A549 (cell line): ENCODE measurements around the gene ZFP62. TPM values are rescaled to one million over a fixed set of nuclear protein-coding genes. Genes with fewer than 3 reads are reported as not detected.

Experiments
- ATAC-seq, 2 experiments: fragments of 200-7000 bp in 1 of 2; fragments of >200 bp in 1 of 2; cut with Nextera tagmentation in 1 of 2; cut with Tn5 transposase in 1 of 2; 3 replicates each; pipeline versions ENCODE4 v1.8.0 to v1.9.1; 2018 to 2020; ENCODE audit warnings: mild to moderate bottlenecking in 1 of 2, moderate library complexity in 1 of 2
- CTCF ChIA-PET: fragments of 300-600 bp; sonication (Branson Sonifier 250); formaldehyde crosslinking; extraction: SDS; loops from one replicate; lab custom pipeline; 2021; ENCODE audit warnings: antibody characterized with exemption, inconsistent platforms; lab: Yijun Ruan, JAX
- POLR2A ChIA-PET: fragments of 350-600 bp; formaldehyde crosslinking; extraction: SDS; loops from one replicate; lab custom pipeline; 2021; ENCODE audit warnings: antibody characterized with exemption, inconsistent platforms; lab: Yijun Ruan, JAX
- DNase-seq, 2 experiments: peaks; one replicate each; pipeline versions ENCODE4 v3.0.0 to v3.0.0-alpha.2; 2011 to 2016; ENCODE audit warnings: low read depth in 1 of 2, low spot score in 1 of 2
- FAIRE-seq: peaks from 2 replicates; lab custom pipeline; 2011; peaks lifted over from hg19 to GRCh38; lab: Jason Lieb, UNC
- H3K27ac ChIP-seq, 2 experiments: fragments of >200 bp; sonication (Bioruptor Twin); formaldehyde crosslinking; 3 replicates each; pipeline ENCODE4 v1.5.1; 2016 to 2017
- H3K4me1 ChIP-seq: fragments of >200 bp; sonication (Bioruptor Twin); formaldehyde crosslinking; 3 replicates; pipeline ENCODE4 v1.6.1; 2016
- H3K4me2 ChIP-seq: fragments of >200 bp; sonication (Bioruptor Twin); formaldehyde crosslinking; 3 replicates; pipeline ENCODE4 v1.6.1; 2016
- H3K4me3 ChIP-seq: fragments of >200 bp; sonication (Bioruptor Twin); formaldehyde crosslinking; 3 replicates; pipeline ENCODE4 v1.5.1; 2016
- H3K9me3 ChIP-seq: fragments of >200 bp; sonication (Bioruptor Twin); formaldehyde crosslinking; 3 replicates; pipeline ENCODE4 v1.6.1; 2016
- CBX2 ChIP-seq: fragments of 200-600 bp; sonication (generic); IDR thresholded peaks from 2 replicates; pipeline ENCODE4 v1.6.1; 2016; ENCODE audit warnings: low read depth, mild to moderate bottlenecking, borderline replicate concordance
- CBX8 ChIP-seq: fragments of 200-600 bp; sonication (generic); IDR thresholded peaks from 2 replicates; pipeline ENCODE4 v1.6.1; 2016
- CHD2 ChIP-seq: fragments of 150-350 bp; IDR thresholded peaks from 2 replicates; pipeline ENCODE4 v1.6.1; 2014; ENCODE audit warnings: low read length; ENCODE audit not compliant: partially characterized antibody
- CTCF ChIP-seq: fragments of >200 bp; sonication (Bioruptor Twin); formaldehyde crosslinking; IDR thresholded peaks from 3 replicates; pipeline ENCODE4 v1.5.1; 2016
- GATA3 ChIP-seq: IDR thresholded peaks from 2 replicates; pipeline ENCODE4 v1.6.1; 2012; ENCODE audit warnings: borderline replicate concordance
- HOXA7 ChIP-seq: fragments of 250-450 bp; sonication (Bioruptor Pico); IDR thresholded peaks from 2 replicates; pipeline ENCODE4 v1.5.0; 2020; ENCODE audit warnings: mild to moderate bottlenecking, moderate library complexity
- KDM1A ChIP-seq: fragments of 200-600 bp; sonication (generic); IDR thresholded peaks from 2 replicates; pipeline ENCODE4 v1.6.1; 2016; ENCODE audit warnings: low read depth, mild to moderate bottlenecking
- MYC ChIP-seq: IDR thresholded peaks from 2 replicates; pipeline ENCODE4 v1.6.1; 2012; ENCODE audit warnings: mild to moderate bottlenecking, inconsistent platforms, low read length, improper control_type of control experiment, borderline replicate concordance
- NPAS2 ChIP-seq: fragments of 250-450 bp; sonication (Bioruptor Pico); IDR thresholded peaks from 2 replicates; pipeline ENCODE4 v1.8.0; 2022; ENCODE audit warnings: mild to moderate bottlenecking, moderate library complexity, borderline replicate concordance
- POLR2A ChIP-seq: IDR thresholded peaks from 2 replicates; pipeline ENCODE4 v1.6.1; 2012; ENCODE audit warnings: mild to moderate bottlenecking, low read length
- RARB ChIP-seq: fragments of 250-450 bp; sonication (Bioruptor Pico); IDR thresholded peaks from 2 replicates; pipeline ENCODE4 v1.8.0; 2021; ENCODE audit warnings: mild to moderate bottlenecking, moderate library complexity
- RCOR1 ChIP-seq: fragments of 150-350 bp; IDR thresholded peaks from 2 replicates; pipeline ENCODE4 v1.6.1; 2014; ENCODE audit warnings: antibody characterized with exemption, low read length, low read depth
- RFX5 ChIP-seq: fragments of 450-650 bp; IDR thresholded peaks from 2 replicates; pipeline ENCODE4 v1.7.1; 2014; ENCODE audit warnings: antibody characterized with exemption, mild to moderate bottlenecking, moderate library complexity
- TFCP2L1 ChIP-seq: fragments of 250-450 bp; sonication (Bioruptor Pico); IDR thresholded peaks from 2 replicates; pipeline ENCODE4 v1.5.0; 2021; ENCODE audit warnings: mild to moderate bottlenecking
- TP53 ChIP-seq: fragments of 250-450 bp; sonication (Bioruptor Pico); IDR thresholded peaks from 2 replicates; pipeline ENCODE4 v1.5.0; 2021; ENCODE audit warnings: mild to moderate bottlenecking, moderate library complexity
- ZC3H11A ChIP-seq: fragments of 450-650 bp; IDR thresholded peaks from 2 replicates; pipeline ENCODE4 v1.6.1; 2014; ENCODE audit warnings: antibody characterized with exemption, mild to moderate bottlenecking
- ZFP36 ChIP-seq: fragments of 450-650 bp; IDR thresholded peaks from 2 replicates; pipeline ENCODE4 v1.6.1; 2014; ENCODE audit warnings: borderline replicate concordance; ENCODE audit not compliant: partially characterized antibody
- ZNF302 ChIP-seq: fragments of 250-450 bp; sonication (Bioruptor Pico); IDR thresholded peaks from 2 replicates; pipeline ENCODE4 v1.9.0; 2021; ENCODE audit warnings: inconsistent platforms, mild to moderate bottlenecking, moderate library complexity
- ZSCAN20 ChIP-seq: fragments of 250-450 bp; sonication (Bioruptor Pico); IDR thresholded peaks from 2 replicates; pipeline ENCODE4 v1.8.0; 2022; ENCODE audit warnings: mild to moderate bottlenecking, moderate library complexity
- WGBS: methylation state at CpG from one replicate; pipeline ENCODE4 v1.1.6; 2017; ENCODE audit errors: missing lambda C conversion rate; 5-methylcytosine and 5-hydroxymethylcytosine counted together
- polyA plus RNA-seq, 4 experiments: library from polyadenylated mRNA; depleted of rRNA in 3 of 4; stranded (reverse); fragments of >200 nt; fragmentation: RNase III in 1 of 4; extraction: RNeasy Plus Mini Kit Qiagen cat#74134 plus additional on column Dnase treatment in 1 of 4; gene quantifications; 2 replicates in 3 of 4; 3 replicates in 1 of 4; pipeline ENCODE4 v1.2.3, GENCODE V29; 2011 to 2017
- TF ChIP-seq, protein P1 (sequence below): fragments of 250-450 bp; sonication (Bioruptor Pico); IDR thresholded peaks from 2 replicates; pipeline ENCODE4 v1.5.0; 2021; ENCODE audit warnings: mild to moderate bottlenecking, moderate library complexity, borderline replicate concordance

The ZFP62 gene
- polyA plus RNA-seq, 2 of the 4 experiments (the other 2 are of a cell fraction) = 13.9 to 23.4 TPM

GRCh38 chr5:180820788-180821321, 40.2 kb downstream of the ZFP62 start:
- WGBS = 72% methylated on average over 3 of the region's 3 CpGs
- CTCF ChIA-PET = interaction anchor here (0.9 to 1.2 kb wide), 2 partner anchors 37 to 48 kb away, joined by 3 read pairs; no protein-coding TSS in a partner anchor
- H3K27ac ChIP-seq = no peak overlapping the region
- FAIRE-seq = no peak
- DNase-seq = no peak
- peaks cover 4% of the 10 kb centered on the region; the same call in 2 of the 3 replicates for H3K4me1 ChIP-seq
- TF ChIP-seq TP53 (CRISPR knock-in tag) = no peak
- TF ChIP-seq HOXA7 = no peak
- no peak for TF ChIP-seq ZNF302 (CRISPR knock-in tag)
- TF ChIP-seq CBX2 = no peak
- no peak for TF ChIP-seq POLR2A
- TF ChIP-seq ZC3H11A = no peak
- TF ChIP-seq CHD2 = no peak
- no peak for TF ChIP-seq KDM1A
- no peak for TF ChIP-seq MYC
- TF ChIP-seq RCOR1 = no peak
- H3K9me3 ChIP-seq = no peaks in the 10 kb centered on the region
- POLR2A ChIA-PET = interaction anchor here (1.0 kb wide), 1 partner anchor 11 kb away, joined by 5 read pairs; no protein-coding TSS in a partner anchor
- H3K4me2 ChIP-seq = no peak overlapping the region
- ATAC-seq = no peak
- no peak overlapping the region for H3K4me3 ChIP-seq

GRCh38 chr5:180818677-180819341, 42.3 kb downstream of the ZFP62 start:
- POLR2A ChIA-PET = interaction anchor here (1.0 to 1.3 kb wide), 2 partner anchors 8 to 17 kb away, joined by 3 read pairs; no protein-coding TSS in a partner anchor
- ATAC-seq (no peak), FAIRE-seq (no peak)

DNA sequence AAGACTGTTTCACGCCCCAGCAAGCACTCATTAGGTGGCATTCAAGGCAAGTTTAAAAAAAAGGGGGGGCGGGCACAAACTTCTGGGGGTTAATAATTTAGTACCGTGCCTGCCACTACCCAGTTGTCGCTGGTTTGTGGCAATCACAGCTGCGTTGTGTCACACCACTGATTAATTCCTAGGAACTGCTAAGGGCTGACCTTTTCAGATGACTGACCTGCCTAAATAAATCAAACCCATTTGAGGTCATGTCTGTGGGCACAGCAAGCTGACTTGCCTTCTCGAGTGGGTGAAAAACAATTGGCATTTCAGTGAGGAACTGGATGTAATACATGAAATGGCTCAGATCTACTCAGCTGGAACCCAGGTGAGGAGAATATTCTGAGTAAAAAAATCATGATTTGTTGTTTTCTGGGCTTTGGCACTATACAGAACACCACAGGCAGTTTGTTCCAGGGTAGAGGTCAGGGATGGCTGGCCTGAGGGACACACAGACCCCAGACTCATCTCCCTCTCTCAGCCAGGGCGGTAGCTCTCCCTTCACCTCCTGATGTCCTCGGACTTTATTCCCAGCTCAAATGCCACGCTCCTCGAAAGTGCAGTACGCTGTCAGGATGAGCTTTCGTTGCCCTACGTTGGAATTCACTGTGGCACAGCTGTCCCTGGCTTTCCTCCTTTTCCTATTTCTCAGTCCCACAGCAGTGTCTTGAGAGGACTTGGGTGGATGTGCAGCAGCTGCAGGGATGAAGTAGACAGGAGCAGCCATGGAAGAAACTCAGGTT, 43.0 kb downstream of the ZFP62 start:
- ChIA-PET CTCF (interaction anchor here (0.6 to 1.3 kb wide), 4 partner anchors 13 to 51 kb away, joined by 3 to 5 read pairs (median 4); no protein-coding TSS in a partner anchor), POLR2A (interaction anchor here (1.0 to 1.3 kb wide), 2 partner anchors 8 to 16 kb away, joined by 3 read pairs; no protein-coding TSS in a partner anchor)
- no peak overlapping the region for H3K27ac ChIP-seq
- no peaks in the 10 kb centered on the region for H3K9me3 ChIP-seq
- ATAC-seq = no peak
- no peak overlapping the region for H3K4me3 ChIP-seq
- no peak for FAIRE-seq
- no peak for TF ChIP-seq ZSCAN20 (CRISPR knock-in tag)
- TF ChIP-seq GATA3 = no peak
- TF ChIP-seq RFX5 = no peak
- TF ChIP-seq TFCP2L1 (CRISPR knock-in tag) = no peak
- no peak for TF ChIP-seq NPAS2 (CRISPR knock-in tag)
- TF ChIP-seq, protein P1, sequence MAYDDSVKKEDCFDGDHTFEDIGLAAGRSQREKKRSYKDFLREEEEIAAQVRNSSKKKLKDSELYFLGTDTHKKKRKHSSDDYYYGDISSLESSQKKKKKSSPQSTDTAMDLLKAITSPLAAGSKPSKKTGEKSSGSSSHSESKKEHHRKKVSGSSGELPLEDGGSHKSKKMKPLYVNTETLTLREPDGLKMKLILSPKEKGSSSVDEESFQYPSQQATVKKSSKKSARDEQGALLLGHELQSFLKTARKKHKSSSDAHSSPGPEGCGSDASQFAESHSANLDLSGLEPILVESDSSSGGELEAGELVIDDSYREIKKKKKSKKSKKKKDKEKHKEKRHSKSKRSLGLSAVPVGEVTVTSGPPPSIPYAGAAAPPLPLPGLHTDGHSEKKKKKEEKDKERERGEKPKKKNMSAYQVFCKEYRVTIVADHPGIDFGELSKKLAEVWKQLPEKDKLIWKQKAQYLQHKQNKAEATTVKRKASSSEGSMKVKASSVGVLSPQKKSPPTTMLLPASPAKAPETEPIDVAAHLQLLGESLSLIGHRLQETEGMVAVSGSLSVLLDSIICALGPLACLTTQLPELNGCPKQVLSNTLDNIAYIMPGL (CRISPR knock-in tag) = no peak
- TF ChIP-seq RARB (CRISPR knock-in tag) = no peak
- TF ChIP-seq CTCF = no peak
- TF ChIP-seq, all 56 proteins: peak for 0
- DNase-seq = no peak
- WGBS = 70% methylated on average over 13 of the region's 13 CpGs
- H3K4me1 ChIP-seq = no peaks in the 10 kb centered on the region
- no peak overlapping the region for H3K4me2 ChIP-seq

More at GRCh38 chr5:180818677-180819341, 42.3 kb downstream of the ZFP62 start:
- H3K27ac ChIP-seq = no peak overlapping the region
- WGBS = 66% methylated on average over 6 of the region's 6 CpGs
- no peak overlapping the region for H3K4me3 ChIP-seq
- H3K4me1 ChIP-seq = no peaks in the 10 kb centered on the region
- TF ChIP-seq CBX8 (no peak), ZFP36 (peak; percentile 51), KDM1A (0 out of 2 replicates have a peak, but pooled peaks have one; percentile 31)
- CTCF ChIA-PET = interaction anchor here (0.6 kb wide), 1 partner anchor 13 kb away, joined by 4 read pairs; no protein-coding TSS in a partner anchor
- H3K9me3 ChIP-seq = no peaks in the 10 kb centered on the region
- DNase-seq = no peak
- no peak overlapping the region for H3K4me2 ChIP-seq
